ENCODE measurements around the gene NTF3. TPM values are rescaled to one million over a fixed set of nuclear protein-coding genes. Genes with fewer than 3 reads are reported as not detected.

NTF3 gene
- total and polyA plus RNA-seq, 2 donors (not counting 1 experiment from before 2014, with no cell fraction given), result 5.9 to 12.5 TPM

GRCh38 chr12:5461966-5462365, 30.1 kb downstream of the NTF3 start:
- Histone ChIP-seq H3K79me2 (ENCODE audit: control insufficient read depth, insufficient read depth, low read length) (no peaks in the 10 kb centered on the region), H2AFZ (ENCODE audit: low read length) (no peak overlapping the region), H3K9ac (ENCODE audit: insufficient read depth, low read length) (no peak overlapping the region), H3K27ac (ENCODE audit: insufficient read depth, low read length) (no peak overlapping the region), H3K4me2 (ENCODE audit: extremely low read depth, insufficient read depth, low read length) (no peak overlapping the region), H3K9me3 (ENCODE audit: control insufficient read depth, insufficient read depth, low read depth, low read length) (no peaks in the 10 kb centered on the region), H4K20me1 (ENCODE audit: control insufficient read depth, extremely low read depth, insufficient read depth, low read length) (no peaks in the 10 kb centered on the region), H3K27me3 (ENCODE audit: control insufficient read depth, insufficient read depth, low read length) (no peaks in the 10 kb centered on the region), H3K36me3 (ENCODE audit: control insufficient read depth, insufficient read depth, low read length) (no peaks in the 10 kb centered on the region), H3K4me3 (replicated peaks in 1 of 4; ENCODE audit: control extremely low read depth in 1 of 4, insufficient read depth in 1 of 4, low read depth in 3 of 4, low read length in 4 of 4) (no peak overlapping the region), H3K4me1 (ENCODE audit: control insufficient read depth, extremely low read depth, insufficient read depth, low read length) (peaks cover 4% of the 10 kb centered on the region)
- DNase-seq (ENCODE audit: low read depth in 2 of 2), result no peak
- no peak for TF ChIP-seq EZH2 (IDR thresholded peaks at IDR 0.05; ENCODE audit: low read length, missing control alignments)
- TF ChIP-seq, protein P1, sequence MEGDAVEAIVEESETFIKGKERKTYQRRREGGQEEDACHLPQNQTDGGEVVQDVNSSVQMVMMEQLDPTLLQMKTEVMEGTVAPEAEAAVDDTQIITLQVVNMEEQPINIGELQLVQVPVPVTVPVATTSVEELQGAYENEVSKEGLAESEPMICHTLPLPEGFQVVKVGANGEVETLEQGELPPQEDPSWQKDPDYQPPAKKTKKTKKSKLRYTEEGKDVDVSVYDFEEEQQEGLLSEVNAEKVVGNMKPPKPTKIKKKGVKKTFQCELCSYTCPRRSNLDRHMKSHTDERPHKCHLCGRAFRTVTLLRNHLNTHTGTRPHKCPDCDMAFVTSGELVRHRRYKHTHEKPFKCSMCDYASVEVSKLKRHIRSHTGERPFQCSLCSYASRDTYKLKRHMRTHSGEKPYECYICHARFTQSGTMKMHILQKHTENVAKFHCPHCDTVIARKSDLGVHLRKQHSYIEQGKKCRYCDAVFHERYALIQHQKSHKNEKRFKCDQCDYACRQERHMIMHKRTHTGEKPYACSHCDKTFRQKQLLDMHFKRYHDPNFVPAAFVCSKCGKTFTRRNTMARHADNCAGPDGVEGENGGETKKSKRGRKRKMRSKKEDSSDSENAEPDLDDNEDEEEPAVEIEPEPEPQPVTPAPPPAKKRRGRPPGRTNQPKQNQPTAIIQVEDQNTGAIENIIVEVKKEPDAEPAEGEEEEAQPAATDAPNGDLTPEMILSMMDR (conservative IDR thresholded peaks at IDR 0.05 in 1 of 2, IDR thresholded peaks at IDR 0.05 in 1 of 2; ENCODE audit: low read depth in 1 of 2, low read length in 2 of 2), result no peak

DNA sequence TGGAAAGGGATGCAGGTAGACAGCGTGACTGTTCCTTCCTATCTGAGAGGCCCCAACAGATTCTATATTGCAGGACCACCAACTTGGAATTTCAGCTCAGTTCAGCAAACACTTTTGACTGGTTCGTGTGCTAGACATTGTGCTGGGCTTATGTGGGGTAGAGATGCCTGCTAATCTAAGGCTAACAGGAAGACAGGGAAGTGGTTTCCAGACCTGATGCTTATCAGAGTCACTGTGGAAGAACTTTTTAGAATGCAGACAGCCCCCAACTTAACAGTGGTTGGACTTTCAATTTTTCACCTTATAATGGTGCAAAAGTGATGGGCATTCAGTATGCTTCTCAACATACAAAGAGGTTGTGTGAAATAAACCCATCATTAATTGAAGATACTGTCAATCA, 32.2 kb downstream of the NTF3 start:
- H4K20me1 ChIP-seq (ENCODE audit: control insufficient read depth, extremely low read depth, insufficient read depth, low read length), result no peaks in the 10 kb centered on the region
- H3K4me1 ChIP-seq (ENCODE audit: control insufficient read depth, extremely low read depth, insufficient read depth, low read length), result peaks cover 3% of the 10 kb centered on the region
- H3K9me3 ChIP-seq (ENCODE audit: control insufficient read depth, insufficient read depth, low read depth, low read length), result no peaks in the 10 kb centered on the region
- no peak for TF ChIP-seq EZH2 (IDR thresholded peaks at IDR 0.05; ENCODE audit: low read length, missing control alignments)
- TF ChIP-seq, protein P1 (conservative IDR thresholded peaks at IDR 0.05 in 1 of 2, IDR thresholded peaks at IDR 0.05 in 1 of 2; ENCODE audit: low read depth in 1 of 2, low read length in 2 of 2), result no peak
- no peak overlapping the region for H3K4me3 ChIP-seq (replicated peaks in 1 of 4; ENCODE audit: control extremely low read depth in 1 of 4, insufficient read depth in 1 of 4, low read depth in 3 of 4, low read length in 4 of 4)
- DNase-seq (ENCODE audit: low read depth in 2 of 2), result no peak
- H3K27me3 ChIP-seq (ENCODE audit: control insufficient read depth, insufficient read depth, low read length), result no peaks in the 10 kb centered on the region
- H3K36me3 ChIP-seq (ENCODE audit: control insufficient read depth, insufficient read depth, low read length), result no peaks in the 10 kb centered on the region
- no peak overlapping the region for H3K4me2 ChIP-seq (ENCODE audit: extremely low read depth, insufficient read depth, low read length)
- H3K27ac ChIP-seq (ENCODE audit: insufficient read depth, low read length), result no peak overlapping the region
- H3K79me2 ChIP-seq (ENCODE audit: control insufficient read depth, insufficient read depth, low read length), result no peaks in the 10 kb centered on the region
- H3K9ac ChIP-seq (ENCODE audit: insufficient read depth, low read length), result no peak overlapping the region
- H2AFZ ChIP-seq (ENCODE audit: low read length), result no peak overlapping the region

DNA sequence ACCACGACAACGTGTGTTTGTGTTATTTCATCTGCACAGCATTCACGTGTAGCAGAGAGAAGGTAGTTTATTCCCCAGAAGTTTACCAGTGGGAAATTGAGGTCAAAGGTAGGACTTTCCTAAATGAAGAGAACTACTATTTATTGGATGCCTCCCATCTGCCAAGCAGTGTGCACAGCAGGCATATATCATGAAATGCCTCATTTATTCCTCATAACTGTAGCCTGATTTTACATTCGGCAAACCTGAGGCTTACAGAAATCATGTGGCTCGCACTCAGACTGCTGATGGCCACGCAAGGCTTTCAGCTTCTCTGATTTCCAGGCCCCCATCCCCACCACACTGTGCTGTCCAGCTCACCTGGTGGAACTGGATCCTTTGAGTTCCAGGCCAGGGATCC, 33.5 kb downstream of the NTF3 start:
- Histone ChIP-seq H3K79me2 (ENCODE audit: control insufficient read depth, insufficient read depth, low read length) (no peaks in the 10 kb centered on the region), H4K20me1 (ENCODE audit: control insufficient read depth, extremely low read depth, insufficient read depth, low read length) (no peaks in the 10 kb centered on the region), H3K27me3 (ENCODE audit: control insufficient read depth, insufficient read depth, low read length) (no peaks in the 10 kb centered on the region), H3K9ac (ENCODE audit: insufficient read depth, low read length) (no peak overlapping the region), H3K36me3 (ENCODE audit: control insufficient read depth, insufficient read depth, low read length) (no peaks in the 10 kb centered on the region), H3K9me3 (ENCODE audit: control insufficient read depth, insufficient read depth, low read depth, low read length) (no peaks in the 10 kb centered on the region), H2AFZ (ENCODE audit: low read length) (no peak overlapping the region), H3K27ac (ENCODE audit: insufficient read depth, low read length) (no peak overlapping the region), H3K4me1 (ENCODE audit: control insufficient read depth, extremely low read depth, insufficient read depth, low read length) (peaks cover 3% of the 10 kb centered on the region), H3K4me3 (replicated peaks in 1 of 4; ENCODE audit: control extremely low read depth in 1 of 4, insufficient read depth in 1 of 4, low read depth in 3 of 4, low read length in 4 of 4) (no peak overlapping the region), H3K4me2 (ENCODE audit: extremely low read depth, insufficient read depth, low read length) (no peak overlapping the region)
- DNase-seq (ENCODE audit: low read depth in 2 of 2), result no peak
- TF ChIP-seq EZH2 (IDR thresholded peaks at IDR 0.05; ENCODE audit: low read length, missing control alignments), result no peak
- TF ChIP-seq, protein P1 (conservative IDR thresholded peaks at IDR 0.05 in 1 of 2, IDR thresholded peaks at IDR 0.05 in 1 of 2; ENCODE audit: low read depth in 1 of 2, low read length in 2 of 2), result no peak
